ENCODE measurements around the gene DNAJB2. TPM values are rescaled to one million over a fixed set of nuclear protein-coding genes. Genes with fewer than 3 reads are reported as not detected.

The DNAJB2 gene
- total RNA-seq, 1 donor from 2014 or later = 77.5 TPM

DNA sequence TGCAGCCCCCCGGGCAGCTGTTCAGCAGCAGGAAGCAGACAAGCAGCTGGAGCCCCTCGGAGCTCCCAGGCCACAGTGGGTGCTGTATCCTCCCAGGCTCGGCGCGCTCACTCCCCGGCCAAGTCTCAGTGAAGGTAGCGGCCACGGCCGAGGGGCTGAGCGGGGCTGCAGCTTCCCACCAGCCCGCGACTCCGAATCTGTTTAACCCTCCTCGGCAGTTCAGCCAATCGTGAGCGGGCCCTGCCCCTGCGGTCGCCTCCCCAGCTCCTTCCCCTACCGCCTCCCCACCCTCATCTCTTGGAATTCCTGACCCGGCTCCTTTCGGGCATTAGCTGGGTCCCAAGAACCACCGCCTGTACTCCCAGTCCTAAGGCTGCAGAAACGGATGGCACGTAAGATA lies 53.4 kb downstream of the DNAJB2 start, which contains the start of gene RESP18:
Gene RESP18, minus strand, starts transcription at position 203 of the 400 bp plus-strand sequence.
- H3K4me1 ChIP-seq = no peaks in the 10 kb centered on the region
- intact Hi-C loops (cut with micrococcal nuclease) = no loop called here
- TF ChIP-seq, protein P1, sequence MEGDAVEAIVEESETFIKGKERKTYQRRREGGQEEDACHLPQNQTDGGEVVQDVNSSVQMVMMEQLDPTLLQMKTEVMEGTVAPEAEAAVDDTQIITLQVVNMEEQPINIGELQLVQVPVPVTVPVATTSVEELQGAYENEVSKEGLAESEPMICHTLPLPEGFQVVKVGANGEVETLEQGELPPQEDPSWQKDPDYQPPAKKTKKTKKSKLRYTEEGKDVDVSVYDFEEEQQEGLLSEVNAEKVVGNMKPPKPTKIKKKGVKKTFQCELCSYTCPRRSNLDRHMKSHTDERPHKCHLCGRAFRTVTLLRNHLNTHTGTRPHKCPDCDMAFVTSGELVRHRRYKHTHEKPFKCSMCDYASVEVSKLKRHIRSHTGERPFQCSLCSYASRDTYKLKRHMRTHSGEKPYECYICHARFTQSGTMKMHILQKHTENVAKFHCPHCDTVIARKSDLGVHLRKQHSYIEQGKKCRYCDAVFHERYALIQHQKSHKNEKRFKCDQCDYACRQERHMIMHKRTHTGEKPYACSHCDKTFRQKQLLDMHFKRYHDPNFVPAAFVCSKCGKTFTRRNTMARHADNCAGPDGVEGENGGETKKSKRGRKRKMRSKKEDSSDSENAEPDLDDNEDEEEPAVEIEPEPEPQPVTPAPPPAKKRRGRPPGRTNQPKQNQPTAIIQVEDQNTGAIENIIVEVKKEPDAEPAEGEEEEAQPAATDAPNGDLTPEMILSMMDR (IDR thresholded peaks at IDR 0.05; ENCODE audit: borderline replicate concordance) = no peak

DNA sequence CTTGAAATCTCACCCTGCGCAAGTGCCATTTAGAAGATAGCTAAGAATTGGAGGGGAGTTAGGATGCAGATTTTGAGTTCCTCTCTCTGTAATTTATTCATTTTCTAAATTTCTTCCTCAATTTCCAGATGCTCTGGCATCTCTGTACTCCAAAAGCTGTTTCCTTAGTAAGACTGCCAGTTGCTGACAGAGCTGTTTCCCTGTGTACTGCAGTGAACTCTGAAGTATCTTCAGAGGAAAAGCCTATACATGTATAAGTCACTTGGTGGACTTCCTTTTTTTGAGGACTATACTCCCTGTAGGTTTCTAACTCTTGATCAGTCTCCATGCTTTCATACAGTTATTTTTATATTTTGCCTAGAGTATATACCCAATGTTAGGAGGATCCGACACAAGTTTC lies 54.9 kb downstream of the DNAJB2 start:
- TF ChIP-seq, protein P1 (IDR thresholded peaks at IDR 0.05; ENCODE audit: borderline replicate concordance) = no peak
- Histone ChIP-seq H3K36me3 (no peaks in the 10 kb centered on the region), H3K4me1 (no peaks in the 10 kb centered on the region), H3K4me3 (no peak overlapping the region), H3K27me3 (ENCODE audit: low read depth) (peaks cover 85% of the 10 kb centered on the region), H3K27ac (replicated peaks) (no peak overlapping the region), H3K9me3 (replicated peaks) (peaks cover 14% of the 10 kb centered on the region)
- intact Hi-C loops (cut with micrococcal nuclease) = no loop called here
- no peak for DNase-seq

More for the DNA sequence above, 53.4 kb downstream of the DNAJB2 start, which contains the start of gene RESP18:
- Histone ChIP-seq H3K27me3 (ENCODE audit: low read depth) (peaks cover 99% of the 10 kb centered on the region), H3K9me3 (replicated peaks) (peaks cover 14% of the 10 kb centered on the region), H3K27ac (replicated peaks) (no peak within 1 kb of the TSS), H3K36me3 (no peaks in the 10 kb centered on the region), H3K4me3 (no peak within 1 kb of the TSS)
- no peak for DNase-seq

DNA sequence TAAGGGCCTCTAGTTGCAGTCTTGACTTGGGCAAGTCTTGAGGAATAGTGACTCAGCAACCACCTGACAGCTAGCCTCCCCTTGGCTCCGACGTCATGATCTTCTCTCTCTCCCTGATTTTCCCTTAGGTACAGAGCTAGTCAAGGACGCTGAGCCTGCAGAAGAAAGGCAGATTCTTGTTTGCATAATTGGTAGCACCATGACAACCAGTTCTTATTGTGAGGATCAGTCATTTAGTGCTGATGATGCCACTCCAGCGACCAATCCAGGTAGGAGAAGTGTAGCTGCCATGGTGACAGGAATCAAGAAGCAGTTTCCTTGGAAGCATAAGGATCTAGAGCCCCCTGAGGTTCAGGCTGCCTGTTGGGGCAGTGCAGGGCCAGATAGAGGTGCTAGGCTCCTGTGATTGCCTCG lies 56.2 kb downstream of the DNAJB2 start:
- no peak for DNase-seq
- no peaks in the 10 kb centered on the region for H3K4me1 ChIP-seq
- H3K27ac ChIP-seq (replicated peaks) = no peak overlapping the region
- no peaks in the 10 kb centered on the region for H3K36me3 ChIP-seq
- TF ChIP-seq, protein P1 (IDR thresholded peaks at IDR 0.05; ENCODE audit: borderline replicate concordance) = no peak
- H3K4me3 ChIP-seq = no peak overlapping the region
- H3K27me3 ChIP-seq (ENCODE audit: low read depth) = peaks cover 85% of the 10 kb centered on the region
- H3K9me3 ChIP-seq (replicated peaks) = peaks cover 14% of the 10 kb centered on the region
- intact Hi-C loops (cut with micrococcal nuclease) = no loop called here

Small RNA genes within 50 kb of the gene (microRNA-seq; reads per million reads assigned to microRNA genes)
- not detected for gene MIR153-1

Other genes starting within 250 kb of the DNAJB2 start
- not detected for gene CFAP65, start 237.8 kb upstream of the DNAJB2 start, total RNA-seq
- not detected for gene IHH, start 218.4 kb upstream of the DNAJB2 start, total RNA-seq
- gene NHEJ1, start 118.6 kb upstream of the DNAJB2 start, total RNA-seq = 6.4 TPM
- 0.58 TPM for gene SLC23A3, start 109.3 kb upstream of the DNAJB2 start, total RNA-seq
- gene CNPPD1, start 102.4 kb upstream of the DNAJB2 start, total RNA-seq = 58.1 TPM
- gene RETREG2, start 101.1 kb upstream of the DNAJB2 start, total RNA-seq = 29.9 TPM
- gene ZFAND2B, start 72.6 kb upstream of the DNAJB2 start, total RNA-seq = 19.7 TPM
- gene ABCB6, start 60.4 kb upstream of the DNAJB2 start, total RNA-seq = 21.5 TPM
- gene ATG9A, start 49.7 kb upstream of the DNAJB2 start, total RNA-seq = 78.2 TPM
- gene ANKZF1, start 49.6 kb upstream of the DNAJB2 start, total RNA-seq = 29.8 TPM
- gene GLB1L, start 33.9 kb upstream of the DNAJB2 start, total RNA-seq = 1.7 TPM
- 19.2 TPM for gene STK16, start 33.9 kb upstream of the DNAJB2 start, total RNA-seq
- not detected for gene TUBA4B, start 26.1 kb upstream of the DNAJB2 start, total RNA-seq
- gene TUBA4A, start 25.4 kb upstream of the DNAJB2 start, total RNA-seq = 130 TPM
- 0.11 TPM for gene PTPRN, start 30.0 kb downstream of the DNAJB2 start, total RNA-seq
- gene RESP18, start 53.4 kb downstream of the DNAJB2 start, total RNA-seq = not detected
- gene DNPEP, start 108.5 kb downstream of the DNAJB2 start, total RNA-seq = 73.0 TPM
- 15,954 TPM for gene DES, start 139.0 kb downstream of the DNAJB2 start, total RNA-seq
- gene SPEG, start 155.5 kb downstream of the DNAJB2 start, total RNA-seq = 145 TPM
- gene GMPPA, start 219.5 kb downstream of the DNAJB2 start, total RNA-seq = 22.0 TPM
- gene ASIC4, start 235.1 kb downstream of the DNAJB2 start, total RNA-seq = not detected